Right lobe of liver (tissue), 4 donors: ENCODE measurements around the gene GNB5.

ENCODE experiments used
- POLR2A ChIP-seq: fragments of 450-650 bp; IDR thresholded peaks from one replicate; pipeline ENCODE4 v1.6.1; 2017; ENCODE audit warnings: antibody characterized with exemption, mild to moderate bottlenecking
- TF ChIP-seq, protein P1 (sequence below), 4 donors: fragments of 200-600 bp in 3 of 4; fragments of 450-650 bp in 1 of 4; IDR thresholded peaks; one replicate each; pipeline versions ENCODE4 v1.5.1 to v1.8.0; 2016 to 2022; ENCODE audit warnings: antibody characterized with exemption in 4 of 4, mild to moderate bottlenecking in 2 of 4
- donor health status: DM: no; HTN: no; CAD: no.
- donor health status: DM: no; HTN: no; CAD: no.
- donor health status: DM: no; HTN: yes; CAD: no.

DNA sequence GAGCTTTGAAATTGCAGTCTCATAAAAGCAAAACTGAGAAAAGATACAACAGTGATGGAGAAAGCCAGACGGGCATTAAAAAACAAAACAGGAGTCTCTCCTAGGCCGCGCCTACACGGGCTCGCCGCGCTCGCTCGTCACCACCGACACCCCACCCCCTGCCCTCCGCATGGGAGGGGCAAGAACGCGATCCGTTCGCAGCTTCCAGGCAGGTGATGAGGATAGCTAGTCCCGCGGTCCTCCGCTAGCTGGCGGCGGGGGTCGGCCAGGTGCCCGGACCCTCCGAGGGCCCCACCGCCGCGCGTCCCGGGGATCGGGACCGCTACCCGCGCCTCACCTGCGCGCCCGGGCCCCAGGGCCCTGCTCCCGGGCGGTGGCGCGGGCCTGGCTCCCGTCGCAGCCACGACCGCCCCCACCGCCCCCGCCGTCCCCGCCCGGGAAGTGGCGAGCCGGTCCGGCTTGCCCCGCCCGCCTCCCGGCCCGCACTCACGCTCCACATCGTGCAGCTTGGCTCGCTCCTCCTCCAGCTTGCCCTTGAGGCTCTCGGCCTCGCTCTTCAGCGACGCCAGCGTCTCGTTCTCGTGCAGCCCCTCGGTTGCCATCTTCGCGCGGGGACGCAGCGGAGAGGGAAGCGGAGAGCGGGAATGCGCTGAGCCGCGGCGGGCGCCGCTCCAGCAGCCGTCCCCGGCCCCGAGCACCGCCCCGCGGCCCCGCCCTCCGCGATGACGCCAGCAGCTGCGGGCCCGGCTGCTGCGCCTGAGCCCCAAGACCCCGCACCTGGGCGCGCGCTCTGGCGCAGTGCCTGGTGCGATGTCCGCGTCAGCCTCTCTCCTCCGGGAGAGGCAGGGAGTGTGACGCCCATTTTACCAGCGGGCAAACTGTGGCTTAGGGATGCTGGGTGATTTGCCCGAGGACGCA is 11.7 kb downstream of the GNB5 start:
- peak; percentile 73 for TF ChIP-seq POLR2A
- TF ChIP-seq, protein P1, sequence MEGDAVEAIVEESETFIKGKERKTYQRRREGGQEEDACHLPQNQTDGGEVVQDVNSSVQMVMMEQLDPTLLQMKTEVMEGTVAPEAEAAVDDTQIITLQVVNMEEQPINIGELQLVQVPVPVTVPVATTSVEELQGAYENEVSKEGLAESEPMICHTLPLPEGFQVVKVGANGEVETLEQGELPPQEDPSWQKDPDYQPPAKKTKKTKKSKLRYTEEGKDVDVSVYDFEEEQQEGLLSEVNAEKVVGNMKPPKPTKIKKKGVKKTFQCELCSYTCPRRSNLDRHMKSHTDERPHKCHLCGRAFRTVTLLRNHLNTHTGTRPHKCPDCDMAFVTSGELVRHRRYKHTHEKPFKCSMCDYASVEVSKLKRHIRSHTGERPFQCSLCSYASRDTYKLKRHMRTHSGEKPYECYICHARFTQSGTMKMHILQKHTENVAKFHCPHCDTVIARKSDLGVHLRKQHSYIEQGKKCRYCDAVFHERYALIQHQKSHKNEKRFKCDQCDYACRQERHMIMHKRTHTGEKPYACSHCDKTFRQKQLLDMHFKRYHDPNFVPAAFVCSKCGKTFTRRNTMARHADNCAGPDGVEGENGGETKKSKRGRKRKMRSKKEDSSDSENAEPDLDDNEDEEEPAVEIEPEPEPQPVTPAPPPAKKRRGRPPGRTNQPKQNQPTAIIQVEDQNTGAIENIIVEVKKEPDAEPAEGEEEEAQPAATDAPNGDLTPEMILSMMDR (IDR thresholded peaks at IDR 0.05): no peak
